SKM-1 (cell line): ENCODE data around the gene HNF4A.
A peak's percentile ranks its signal among the peaks of the same experiment; 100 is the strongest.

Source experiments
- DNase-seq: peaks from one replicate; lab custom pipeline; 2025; ENCODE audit not compliant: unreplicated experiment; lab: John Stamatoyannopoulos, UW

HNF4A gene

DNA sequence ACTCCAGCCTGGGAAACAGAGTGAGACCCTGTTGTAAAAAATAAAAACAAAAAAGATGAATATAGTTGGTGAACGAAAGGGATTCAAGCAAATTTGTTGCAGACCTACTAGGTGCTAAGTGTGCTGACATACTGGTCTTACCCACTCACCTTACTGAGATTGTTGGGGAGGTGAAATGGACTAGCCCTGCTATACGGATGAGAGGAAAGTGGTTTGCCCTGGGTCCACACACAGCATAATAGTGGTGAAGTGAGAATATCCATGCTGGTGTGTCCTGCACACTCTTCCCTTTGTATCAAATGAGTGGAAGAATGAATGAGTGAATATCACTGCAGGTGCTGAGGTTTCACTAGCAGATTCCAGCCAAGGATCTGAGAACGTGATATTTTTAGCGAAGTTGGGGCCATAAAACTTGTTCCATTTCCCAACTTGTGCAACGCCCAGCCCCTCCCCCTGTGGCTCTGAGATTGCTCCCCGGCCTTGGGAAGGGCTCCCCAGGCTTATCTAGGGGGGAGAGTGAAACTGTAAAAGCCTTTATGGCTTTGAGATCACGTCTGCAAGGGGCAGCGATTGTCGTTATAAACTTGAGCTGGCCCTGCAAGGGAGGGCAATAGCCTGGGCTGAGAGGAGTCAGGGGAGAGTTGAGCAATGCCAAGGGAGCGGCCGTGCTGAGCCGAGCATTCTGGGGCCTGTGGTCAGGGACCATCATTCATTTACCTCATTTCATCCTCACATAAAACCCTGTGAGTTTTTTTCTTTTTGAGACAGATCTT is 87.0 kb downstream of the HNF4A start:
- DNase-seq, result peak; percentile 73

DNA sequence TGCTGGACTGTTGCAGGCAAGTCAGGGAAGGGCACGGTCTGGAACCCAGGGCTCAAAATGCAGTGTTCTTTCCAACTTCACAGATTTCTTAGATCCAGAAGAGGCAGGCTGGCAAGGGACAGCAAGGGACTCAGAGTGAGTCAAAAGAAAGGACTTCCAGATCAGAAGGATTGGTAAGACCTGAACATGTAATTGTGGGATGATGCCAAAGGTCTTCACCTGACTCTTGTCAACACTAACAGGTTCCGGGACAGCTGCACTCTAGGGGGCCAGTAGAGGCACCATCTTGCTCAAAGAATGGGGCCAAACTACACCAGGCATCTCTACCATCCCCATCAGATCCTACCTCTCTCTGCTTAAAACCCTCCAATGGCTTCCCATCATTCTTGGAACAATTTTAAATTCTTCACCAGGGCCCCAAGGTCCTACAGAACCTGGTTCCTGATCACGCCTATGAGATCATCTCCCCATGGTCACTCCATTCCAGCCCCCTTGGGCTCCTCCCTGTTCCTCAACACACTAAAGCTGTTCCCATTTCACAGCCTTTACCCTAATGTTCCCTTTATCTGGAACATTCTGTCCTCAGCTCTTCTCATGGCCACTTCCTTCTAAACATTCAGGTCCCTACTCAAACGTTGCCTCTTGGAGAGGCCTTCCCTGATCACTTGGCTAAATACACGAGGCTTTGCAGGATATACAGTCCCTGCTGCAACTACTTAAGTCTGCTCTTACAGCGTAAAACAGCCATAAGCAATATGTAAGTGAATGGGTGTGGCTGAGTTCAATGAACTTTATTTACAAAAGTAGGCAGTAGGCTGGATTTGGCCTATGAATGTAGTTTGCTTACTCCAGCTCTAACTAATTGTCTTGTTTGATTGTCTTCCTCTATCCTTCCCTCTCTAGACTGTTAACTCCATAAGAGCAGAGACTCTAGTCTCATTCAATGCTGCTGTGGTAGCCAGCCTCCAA is 90.5 kb downstream of the HNF4A start:
- DNase-seq, result no peak

DNA sequence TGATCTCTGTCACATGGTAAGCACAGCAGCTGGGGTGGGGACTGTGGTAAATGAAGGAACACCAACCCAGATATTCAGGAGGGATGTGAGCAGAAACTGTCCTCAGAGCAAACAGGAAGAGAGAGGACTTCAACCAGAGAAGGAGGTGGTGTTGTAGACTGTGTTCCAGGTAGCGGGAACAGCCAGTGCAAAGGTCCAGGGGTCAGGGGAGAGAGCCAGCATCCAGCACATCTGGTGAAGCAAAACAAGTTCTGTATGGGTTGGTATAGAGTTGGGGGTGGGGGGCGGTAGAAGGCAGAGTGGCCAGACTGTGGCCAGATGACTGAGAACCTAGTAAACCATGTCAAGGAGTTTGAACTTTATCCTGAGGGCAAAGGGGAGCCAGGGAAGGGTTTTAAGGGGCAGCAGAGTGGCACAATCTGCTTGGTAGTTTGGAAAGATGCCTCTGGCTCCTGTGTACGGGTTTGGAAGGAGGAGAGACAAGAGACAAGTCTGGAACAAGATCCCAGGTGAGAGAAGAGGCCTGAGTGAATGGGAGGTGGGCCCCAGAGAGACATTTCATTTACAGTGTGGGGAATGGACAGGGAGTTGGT is 92.4 kb downstream of the HNF4A start:
- DNase-seq, result no peak

DNA sequence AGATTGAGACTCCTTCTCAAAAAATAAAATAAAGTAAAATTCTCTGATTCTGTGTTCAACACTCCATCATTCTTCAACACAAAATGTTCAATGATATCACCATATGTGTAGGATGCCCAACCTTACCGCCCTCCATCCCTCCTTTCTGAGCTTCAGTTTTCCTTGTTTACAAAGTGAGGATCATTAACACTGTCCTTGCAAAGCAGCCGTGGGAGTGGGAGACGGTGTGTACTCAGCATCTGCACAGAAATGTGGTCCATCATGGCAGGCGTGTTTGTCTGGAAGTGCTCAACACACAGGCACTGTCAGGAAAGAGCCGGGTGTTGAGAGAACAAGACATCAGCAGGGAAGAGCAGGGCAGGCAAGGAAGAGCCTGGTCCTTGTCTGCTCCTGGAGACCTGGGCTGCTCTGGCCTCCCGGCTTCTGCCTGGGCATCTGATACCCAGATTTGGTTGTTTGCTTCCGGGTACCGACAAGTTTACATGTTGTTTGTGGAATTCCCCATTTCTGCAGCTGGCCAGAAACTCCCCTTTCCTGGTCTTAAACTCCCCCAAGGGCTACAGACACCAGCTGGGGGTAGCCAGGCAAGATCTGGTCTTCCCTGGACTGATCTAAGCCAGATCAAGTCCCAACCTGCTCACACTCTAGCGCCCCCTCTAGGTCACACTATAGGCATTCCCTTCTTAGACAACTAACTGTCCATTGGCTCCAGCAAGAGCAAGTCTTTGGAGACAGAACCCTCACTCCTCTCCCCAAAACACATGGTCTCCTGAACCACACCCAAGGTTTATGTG is 93.5 kb downstream of the HNF4A start:
- DNase-seq, result no peak

DNA sequence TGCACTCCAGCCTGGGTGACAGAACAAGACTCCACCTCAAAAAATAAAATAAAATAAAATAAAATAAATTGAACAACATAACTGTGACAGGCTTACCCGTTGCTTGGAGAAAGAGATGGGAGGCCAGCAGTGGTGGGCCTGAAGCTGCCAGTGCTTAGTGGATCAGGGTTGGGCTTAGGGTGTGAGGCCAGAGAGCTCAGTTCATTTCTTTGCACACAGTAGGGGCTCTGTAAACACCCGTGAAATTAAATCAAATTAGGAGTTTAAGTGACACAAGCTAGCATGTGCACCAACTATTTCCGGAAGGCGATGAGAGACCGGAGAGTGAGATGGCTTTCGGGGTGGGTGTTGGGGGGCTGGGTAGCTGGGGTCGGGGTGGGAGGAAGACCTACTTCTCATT is 94.4 kb downstream of the HNF4A start:
- DNase-seq, result no peak

DNA sequence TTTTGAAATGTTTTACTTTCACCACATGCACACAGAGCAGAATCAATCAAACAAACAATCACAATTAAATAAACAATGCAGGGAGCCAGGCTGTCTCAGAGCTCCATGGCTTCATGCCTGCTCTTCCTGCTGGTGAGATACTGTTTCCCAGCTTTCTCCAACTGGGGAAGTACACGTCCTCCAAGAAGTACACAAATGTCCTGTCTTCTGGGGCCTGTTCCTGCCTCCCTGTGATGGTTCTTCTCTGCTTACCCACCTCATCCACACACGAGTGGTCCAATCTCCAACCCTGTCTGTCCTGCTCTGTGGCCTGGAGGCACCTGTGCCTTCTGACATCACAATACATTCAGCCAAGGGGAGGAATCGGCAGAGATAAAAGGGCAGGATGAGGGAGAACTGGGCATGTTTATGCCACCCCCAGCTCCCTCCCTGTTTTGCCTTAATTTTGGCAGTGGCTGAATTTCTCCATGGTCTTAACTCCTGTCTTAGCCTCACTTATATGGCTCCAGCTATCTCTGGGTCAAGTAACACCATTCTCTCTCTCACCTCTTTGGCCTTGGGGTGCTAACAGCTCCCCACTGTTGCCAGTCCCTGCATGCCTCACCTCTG is 94.9 kb downstream of the HNF4A start:
- no peak for DNase-seq

DNA sequence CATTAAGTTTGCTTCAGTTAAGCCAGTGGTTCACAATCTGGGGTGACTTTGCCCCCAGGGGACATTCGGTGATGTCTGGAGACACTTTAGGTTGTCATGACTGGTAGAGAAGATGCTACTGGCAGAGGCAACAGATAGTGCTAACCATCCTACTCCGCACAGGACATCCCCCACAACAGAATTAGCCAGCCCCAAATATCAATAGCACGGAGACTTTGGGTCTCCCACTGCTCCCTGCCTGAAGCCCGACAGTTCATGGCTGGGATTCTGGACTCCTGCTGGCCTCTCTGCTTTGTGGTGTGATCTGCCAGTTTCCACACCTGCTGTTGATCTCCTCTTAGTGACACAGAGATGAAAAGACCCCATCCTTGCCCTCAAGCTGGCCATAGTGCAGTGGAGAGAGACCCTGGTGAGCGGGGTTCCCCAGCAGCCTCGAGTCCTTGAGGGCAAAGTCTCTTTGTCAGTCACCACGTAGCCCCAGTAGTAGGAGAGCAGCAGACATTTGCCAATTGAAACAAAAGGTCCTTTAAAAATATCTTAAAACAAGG is 95.5 kb downstream of the HNF4A start:
- DNase-seq, result no peak

DNA sequence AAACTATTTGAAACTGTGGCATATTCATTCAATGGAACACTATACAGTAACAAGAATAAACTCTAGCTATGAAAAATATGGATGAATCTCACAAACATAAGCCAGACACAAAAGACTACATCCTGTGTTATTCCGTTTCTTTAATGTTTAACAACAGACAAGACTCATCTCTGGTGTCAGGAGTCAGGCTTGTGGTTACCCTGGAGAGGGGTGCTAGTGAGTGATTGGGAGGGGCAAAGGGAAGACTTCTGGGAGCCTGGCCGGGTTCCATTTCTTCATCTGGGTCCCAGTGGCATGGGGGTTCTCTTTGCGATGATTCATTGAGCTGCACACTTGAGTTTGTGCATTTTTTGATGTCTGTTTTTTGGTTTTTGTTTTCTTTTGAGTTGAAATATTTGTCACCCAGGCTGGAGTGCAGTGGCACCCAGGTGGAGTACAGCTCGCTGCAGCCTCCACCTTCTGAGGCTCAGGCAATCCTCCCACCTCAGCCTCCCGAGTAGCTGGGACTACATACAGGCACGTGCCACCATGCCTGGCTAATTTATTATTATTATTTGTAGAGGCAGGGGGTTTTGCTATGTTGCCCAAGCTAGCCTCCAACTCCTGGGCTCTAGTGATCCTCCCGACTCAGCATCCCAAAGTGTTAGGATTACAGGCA is 98.9 kb downstream of the HNF4A start:
- DNase-seq, result no peak

DNA sequence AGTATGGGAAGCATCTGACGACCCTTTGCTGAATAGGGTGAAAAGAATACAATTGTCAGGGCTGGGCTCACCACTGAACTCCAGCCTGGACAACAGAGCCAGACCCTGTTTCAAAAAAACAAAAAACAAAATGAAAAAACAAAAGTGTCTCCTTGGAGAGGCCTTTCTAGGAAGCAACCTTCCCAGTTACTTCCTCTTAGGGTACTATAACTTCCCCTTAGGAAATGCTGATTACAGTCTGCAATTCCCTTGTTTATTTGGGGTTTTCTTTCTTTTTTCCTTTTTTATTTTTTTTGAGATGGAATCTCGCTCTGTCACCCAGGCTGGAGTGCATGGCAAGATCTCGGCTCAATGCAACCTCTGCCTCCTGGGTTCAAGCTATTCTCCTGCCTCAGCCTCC is 99.6 kb downstream of the HNF4A start:
- no peak for DNase-seq

DNA sequence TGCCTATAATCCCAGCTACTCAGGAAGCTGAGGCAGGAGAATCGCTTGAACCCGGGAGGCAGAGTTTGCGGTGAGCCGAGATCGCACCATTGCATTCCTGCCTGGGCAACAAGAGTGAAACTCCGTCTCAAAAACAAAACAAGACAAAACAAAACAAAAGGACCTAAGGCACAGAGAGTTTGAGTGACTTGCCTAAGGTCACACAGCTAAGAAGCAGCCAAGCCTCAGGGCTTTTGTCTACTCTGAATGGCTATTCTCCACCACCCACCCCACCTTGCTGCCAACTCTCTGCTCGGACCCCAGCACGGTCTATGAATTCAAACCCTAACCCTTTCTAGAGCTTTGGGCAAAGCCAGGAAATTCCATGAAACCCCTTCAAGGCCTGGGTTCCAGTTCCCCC is 101.1 kb downstream of the HNF4A start:
- no peak for DNase-seq

DNA sequence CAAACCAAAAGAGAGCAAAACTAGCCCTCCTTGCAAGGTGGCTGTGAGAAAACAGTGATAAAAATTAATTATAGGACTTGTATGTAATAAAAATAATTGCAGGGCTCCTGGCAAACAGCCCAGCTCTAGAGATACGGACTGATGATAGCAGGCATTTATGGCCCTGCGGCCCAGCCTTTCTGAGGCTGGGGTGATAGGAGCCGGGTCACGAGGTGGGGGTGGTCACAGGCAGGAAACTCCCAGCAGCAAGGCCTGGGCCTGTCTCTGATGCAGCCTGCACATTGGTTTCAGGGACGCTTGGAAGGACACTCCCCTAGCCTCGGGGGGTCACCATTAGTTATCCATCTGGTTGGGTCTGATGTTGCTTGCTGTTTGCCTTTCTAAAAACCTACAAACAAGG is 101.5 kb downstream of the HNF4A start:
- DNase-seq, result no peak

DNA sequence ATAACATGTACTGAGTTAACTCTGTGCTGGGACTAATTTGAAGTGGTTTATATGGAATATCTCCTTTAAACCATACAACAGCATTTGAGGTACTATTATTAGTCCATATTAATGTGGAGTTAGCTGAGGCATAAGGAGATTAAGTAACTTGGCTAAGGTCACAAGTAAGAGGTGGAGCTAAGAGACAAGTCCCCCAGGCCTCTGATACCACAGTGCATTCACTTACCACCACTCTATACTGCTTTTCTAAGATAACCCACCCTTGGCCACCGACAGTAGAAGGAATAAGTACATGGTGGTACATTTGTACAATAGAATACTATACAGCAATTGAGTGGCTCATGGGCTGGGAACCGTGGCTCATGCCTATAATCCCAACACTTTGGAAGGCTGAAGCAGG is 103.8 kb downstream of the HNF4A start:
- DNase-seq, result no peak

DNA sequence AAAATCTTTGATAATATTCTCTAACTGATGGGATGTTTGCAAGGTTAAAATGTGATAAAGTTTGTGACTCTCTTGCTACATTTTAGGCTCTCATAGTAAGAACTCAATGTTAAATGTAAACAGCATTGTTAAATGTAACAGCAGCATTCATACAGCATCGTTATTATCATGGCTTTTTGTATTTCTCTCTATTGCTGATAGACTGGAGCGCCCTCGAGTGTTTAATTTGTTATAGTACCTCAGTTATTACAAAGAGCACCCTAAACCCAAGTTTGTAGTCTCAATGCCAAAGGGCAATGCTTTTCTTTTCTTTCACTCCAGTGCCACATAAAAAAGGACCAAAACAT is 105.3 kb downstream of the HNF4A start:
- DNase-seq, result peak; percentile 50

DNA sequence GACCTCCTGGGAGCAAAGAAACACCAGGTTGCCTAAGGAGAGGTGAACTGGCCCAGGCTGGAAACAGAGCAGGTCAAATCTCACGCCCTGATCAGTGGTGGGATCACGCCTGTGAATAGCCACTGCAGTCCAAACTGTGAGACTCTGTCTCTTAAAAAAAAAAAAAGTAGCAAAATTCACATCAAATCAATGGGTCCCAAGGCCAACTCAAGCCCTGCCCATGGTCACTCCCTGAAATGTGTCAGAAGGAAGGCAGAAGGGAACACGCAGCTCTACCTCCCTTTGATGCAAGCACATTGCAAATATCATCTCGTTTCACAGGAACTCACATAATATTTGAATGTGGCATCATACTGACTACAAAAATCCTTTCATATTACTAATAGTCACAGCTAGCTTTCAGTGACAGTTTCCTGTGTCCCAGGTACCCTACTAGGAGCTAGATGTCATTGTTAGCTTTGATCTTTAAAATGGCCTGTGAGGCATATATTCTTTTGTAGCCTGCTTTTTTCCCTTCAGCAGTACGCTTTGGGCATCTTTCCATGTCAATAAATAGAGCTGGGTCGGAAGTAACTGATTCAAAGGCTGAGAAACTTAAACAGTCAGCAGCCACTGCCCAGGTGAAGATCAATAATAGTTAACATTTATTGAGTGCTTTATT is 105.8 kb downstream of the HNF4A start:
- no peak for DNase-seq

DNA sequence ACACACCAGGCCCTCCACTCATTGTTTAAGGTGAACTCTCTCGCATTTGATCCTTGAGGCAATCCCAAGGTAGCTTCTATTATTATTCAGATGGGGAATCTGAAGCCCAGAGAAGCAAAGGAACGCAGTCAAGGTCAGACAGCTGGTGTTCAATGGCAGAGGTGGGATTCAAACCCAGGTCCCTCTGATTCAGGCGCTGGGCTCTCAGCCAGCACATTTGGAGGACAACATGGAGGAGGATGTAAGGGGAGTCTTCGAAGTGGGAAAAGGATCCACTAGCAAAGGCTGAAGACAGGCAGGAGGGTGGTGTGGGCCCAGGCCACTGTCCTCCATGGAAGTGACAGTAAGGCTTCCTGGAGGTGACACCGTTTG is 106.3 kb downstream of the HNF4A start:
- DNase-seq, result no peak

DNA sequence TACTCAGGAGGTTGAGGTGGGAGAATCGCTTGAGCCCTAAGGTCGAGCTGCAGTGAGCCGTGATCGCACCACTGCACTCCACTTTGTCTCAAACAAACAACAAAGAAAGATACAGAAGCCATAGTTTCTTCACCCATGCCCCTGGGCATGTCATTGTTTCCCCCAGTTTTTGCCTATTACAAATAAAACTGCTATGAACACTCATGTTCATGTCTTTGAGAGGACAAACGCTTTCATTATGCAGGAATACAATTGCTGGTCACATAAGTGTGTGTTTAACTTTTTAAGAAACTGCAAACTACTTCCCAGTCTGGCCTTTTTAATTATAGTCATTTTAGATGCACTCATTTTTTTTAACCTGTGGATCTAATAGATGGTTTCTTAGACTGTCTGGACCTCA is 108.0 kb downstream of the HNF4A start:
- no peak for DNase-seq

DNA sequence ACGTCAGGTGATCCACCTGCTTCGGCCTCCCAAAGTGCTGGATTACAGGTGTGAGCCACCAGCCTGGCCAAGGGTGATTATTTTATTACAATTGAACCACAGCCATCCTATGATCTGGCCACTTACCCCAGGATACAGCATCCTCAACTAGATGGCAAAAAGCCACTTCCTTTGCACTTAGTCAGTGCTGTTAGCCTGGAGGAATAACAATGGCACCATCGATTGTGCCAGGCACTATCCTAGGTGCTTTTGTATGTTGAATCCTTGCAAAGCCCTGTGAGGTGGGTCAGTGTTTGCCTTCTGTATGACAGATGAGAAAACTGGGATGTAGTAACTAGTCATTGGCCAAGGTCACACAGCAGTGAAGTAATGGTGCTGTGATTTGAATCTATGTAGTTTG is 109.0 kb downstream of the HNF4A start:
- no peak for DNase-seq

DNA sequence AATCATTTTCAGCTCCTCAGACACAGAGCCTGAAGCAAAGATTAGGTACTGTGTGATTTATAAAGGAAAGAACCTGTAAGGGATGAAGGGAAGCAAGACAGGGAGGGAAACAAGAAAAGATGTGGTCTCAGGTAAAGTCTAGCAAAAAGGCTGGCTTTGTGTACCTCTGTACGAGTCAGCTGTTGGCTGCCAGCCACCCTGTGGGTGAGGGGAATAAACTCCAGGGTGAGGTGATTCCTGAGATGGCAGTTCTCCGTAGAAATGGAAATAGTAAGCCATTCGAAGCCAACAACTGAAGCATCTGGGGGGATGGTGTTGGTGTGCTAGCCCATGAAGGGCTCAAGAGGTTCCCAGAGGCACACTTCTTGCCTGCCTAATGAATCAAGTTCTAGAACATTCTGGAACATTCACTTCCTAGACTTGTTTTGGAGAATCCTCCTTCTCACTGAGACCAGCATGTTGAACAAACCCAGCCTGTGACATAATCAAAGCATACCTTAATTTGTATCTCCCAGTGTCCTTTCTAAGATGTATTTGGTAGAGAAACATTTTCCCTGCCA is 109.6 kb downstream of the HNF4A start:
- DNase-seq, result no peak

DNA sequence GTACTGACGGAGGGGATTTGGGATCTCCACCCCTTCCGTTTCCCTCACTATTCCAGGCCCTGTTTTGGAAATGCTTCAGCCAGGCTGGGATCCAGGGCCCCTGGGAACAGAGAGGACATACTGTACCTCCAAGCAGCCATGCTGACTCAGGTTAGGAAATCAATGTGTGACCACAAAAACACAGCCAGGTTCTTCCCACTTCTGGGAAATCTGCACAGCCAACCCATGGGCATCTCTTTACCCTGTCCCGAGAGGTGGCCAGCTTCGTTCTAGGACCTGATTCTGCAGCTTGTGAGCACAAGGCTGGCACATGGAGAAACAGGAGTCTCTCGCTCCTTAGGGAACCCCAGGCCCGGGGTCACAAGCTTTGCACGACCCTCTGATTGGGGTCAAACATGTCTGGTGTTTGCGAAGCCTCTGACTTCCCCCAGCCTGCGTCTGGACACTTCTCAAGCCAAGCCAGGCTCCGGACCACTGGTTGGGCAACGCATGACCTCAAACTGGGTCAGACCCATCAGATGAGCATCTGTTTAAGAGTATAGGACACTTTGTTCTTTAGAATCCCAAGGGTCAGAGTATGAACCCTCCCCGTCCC is 111.9 kb downstream of the HNF4A start:
- DNase-seq, result no peak
